BJ (cell line): ENCODE measurements around the gene AP1B1. TPM values are rescaled to one million over a fixed set of nuclear protein-coding genes. Genes with fewer than 3 reads are reported as not detected.

Source experiments
- CTCF ChIA-PET: fragments of 350-600 bp; formaldehyde crosslinking; extraction: SDS; loops from one replicate; lab custom pipeline; 2021; ENCODE audit warnings: antibody characterized with exemption, inconsistent platforms; lab: Yijun Ruan, JAX
- POLR2A ChIA-PET: fragments of 300-600 bp; sonication (Branson Sonifier 250); formaldehyde crosslinking; extraction: SDS; loops from one replicate; lab custom pipeline; 2021; ENCODE audit warnings: antibody characterized with exemption; lab: Charles Lee
- DNase-seq: peaks from one replicate; pipeline ENCODE4 v3.0.0-alpha.2; 2011; ENCODE audit warnings: low read depth
- H3K27me3 ChIP-seq: 2 replicates; pipeline ENCODE4 v1.6.0; 2011; ENCODE audit warnings: low read length; ENCODE audit not compliant: control insufficient read depth, insufficient read depth
- H3K36me3 ChIP-seq: 2 replicates; pipeline ENCODE4 v1.5.1; 2011; ENCODE audit warnings: low read length; ENCODE audit not compliant: control insufficient read depth, insufficient read depth
- H3K4me3 ChIP-seq: 2 replicates; pipeline ENCODE4 v1.5.1; 2011; ENCODE audit warnings: low read depth, mild to moderate bottlenecking, control low read depth, low read length
- CTCF ChIP-seq: IDR thresholded peaks from 2 replicates; pipeline ENCODE4 v1.5.1; 2011; ENCODE audit warnings: low read depth, mild to moderate bottlenecking, control low read depth, inconsistent platforms, low read length, moderate library complexity; ENCODE audit not compliant: insufficient read depth
- polyA plus RNA-seq: library from polyadenylated mRNA; depleted of rRNA; stranded (reverse); fragments of >200 nt; gene quantifications from 2 replicates; pipeline ENCODE4 v1.2.3, GENCODE V29; 2011

The AP1B1 gene
- polyA plus RNA-seq, 1 experiment = 75.0 TPM

DNA sequence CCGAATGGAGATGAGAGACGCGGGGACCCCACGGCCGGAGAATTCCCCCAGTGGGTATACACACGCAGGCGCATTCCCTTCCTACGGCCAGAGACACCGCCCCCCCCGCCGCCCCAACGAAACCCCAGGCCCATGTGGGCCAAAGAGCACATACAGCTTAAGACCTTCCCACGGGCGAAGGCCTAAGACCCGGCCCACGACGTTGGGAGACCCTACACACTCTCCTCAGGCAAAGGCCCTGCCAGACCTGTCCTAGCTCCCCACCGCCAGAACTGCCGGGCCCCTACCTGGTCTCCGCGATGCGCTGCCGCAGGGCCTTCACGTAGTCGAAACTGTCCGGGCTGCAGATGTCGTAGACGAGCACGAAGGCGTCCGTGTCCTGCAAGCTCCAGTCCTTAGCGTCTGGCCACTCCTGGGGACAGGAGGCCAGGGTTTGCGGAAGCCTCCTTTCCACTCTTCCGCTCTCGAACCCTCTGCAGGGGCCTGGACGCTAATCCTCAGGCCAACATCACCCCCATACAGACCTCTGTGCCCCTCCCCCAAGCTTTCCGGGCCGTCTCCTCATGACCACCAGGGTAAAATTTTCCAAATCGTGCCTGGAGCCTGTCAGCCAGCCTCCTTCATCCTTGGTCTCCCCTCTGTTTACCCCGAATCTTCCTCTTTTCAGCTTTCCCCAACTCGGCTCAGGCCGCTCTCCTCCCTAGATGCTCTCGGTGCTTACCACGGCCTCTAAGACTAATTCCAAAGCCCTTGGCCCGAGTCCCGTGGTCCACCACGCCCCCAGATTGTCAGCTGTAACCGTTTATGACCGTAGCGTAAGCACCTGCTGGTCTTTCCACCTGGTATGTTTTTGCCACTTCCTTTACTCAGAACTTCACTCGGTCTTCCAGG, 74.5 kb downstream of the AP1B1 start:
- peaks cover 18% of the 10 kb centered on the region for H3K27me3 ChIP-seq
- H3K4me3 ChIP-seq = no peak overlapping the region
- no peak for TF ChIP-seq CTCF
- DNase-seq = no peak
- peaks cover 4% of the 10 kb centered on the region for H3K36me3 ChIP-seq
- POLR2A ChIA-PET = interaction anchor here (0.6 kb wide), 1 partner anchor 428 kb away, joined by 8 read pairs; no protein-coding TSS in a partner anchor
- CTCF ChIA-PET = interaction anchor here (0.9 to 2.0 kb wide), 3 partner anchors 18 to 44 kb away, joined by 3 to 4 read pairs (median 4); no protein-coding TSS in a partner anchor

- H3K4me3 ChIP-seq = no peak overlapping the region
- peak; percentile 46 for TF ChIP-seq CTCF
- ChIA-PET POLR2A (no interaction called here), CTCF (interaction anchor here (0.7 to 2.0 kb wide), 7 partner anchors 9 to 45 kb away, joined by 3 to 6 read pairs (median 4); no protein-coding TSS in a partner anchor)
- H3K36me3 ChIP-seq = peaks cover 4% of the 10 kb centered on the region
- no peak for DNase-seq
- peaks cover 18% of the 10 kb centered on the region for H3K27me3 ChIP-seq
Measured at GRCh38 chr22:29313126-29313575, 75.2 kb downstream of the AP1B1 start.

GRCh38 chr22:29312218-29313125, 75.9 kb downstream of the AP1B1 start:
- ChIA-PET POLR2A (no interaction called here), CTCF (interaction anchor here (0.7 to 2.0 kb wide), 7 partner anchors 9 to 46 kb away, joined by 3 to 8 read pairs (median 5); no protein-coding TSS in a partner anchor)
- Histone ChIP-seq H3K27me3 (peaks cover 18% of the 10 kb centered on the region), H3K4me3 (no peak overlapping the region), H3K36me3 (peaks cover 4% of the 10 kb centered on the region)
- no peak for DNase-seq
- no peak for TF ChIP-seq CTCF

- H3K4me3 ChIP-seq = no peak overlapping the region
- CTCF ChIA-PET = interaction anchor here (1.8 kb wide), 1 partner anchor 47 kb away, joined by 8 read pairs; no protein-coding TSS in a partner anchor
- DNase-seq = no peak
Measured at GRCh38 chr22:29311464-29312217, 76.7 kb downstream of the AP1B1 start.

More at GRCh38 chr22:29311464-29312217, 76.7 kb downstream of the AP1B1 start:
- Histone ChIP-seq H3K36me3 (peaks cover 4% of the 10 kb centered on the region), H3K27me3 (peaks cover 18% of the 10 kb centered on the region)
- TF ChIP-seq CTCF = no peak
- POLR2A ChIA-PET = no interaction called here
